HG02678 (cell line): ENCODE data around the gene NAT10.

Experiments
- ATAC-seq: cut with Tn5 transposase; IDR thresholded peaks from one replicate; pipeline ENCODE4 v1.9.1; 2021; ENCODE audit warnings: mild to moderate bottlenecking, moderate library complexity; ENCODE audit not compliant: unreplicated experiment

The NAT10 gene

DNA sequence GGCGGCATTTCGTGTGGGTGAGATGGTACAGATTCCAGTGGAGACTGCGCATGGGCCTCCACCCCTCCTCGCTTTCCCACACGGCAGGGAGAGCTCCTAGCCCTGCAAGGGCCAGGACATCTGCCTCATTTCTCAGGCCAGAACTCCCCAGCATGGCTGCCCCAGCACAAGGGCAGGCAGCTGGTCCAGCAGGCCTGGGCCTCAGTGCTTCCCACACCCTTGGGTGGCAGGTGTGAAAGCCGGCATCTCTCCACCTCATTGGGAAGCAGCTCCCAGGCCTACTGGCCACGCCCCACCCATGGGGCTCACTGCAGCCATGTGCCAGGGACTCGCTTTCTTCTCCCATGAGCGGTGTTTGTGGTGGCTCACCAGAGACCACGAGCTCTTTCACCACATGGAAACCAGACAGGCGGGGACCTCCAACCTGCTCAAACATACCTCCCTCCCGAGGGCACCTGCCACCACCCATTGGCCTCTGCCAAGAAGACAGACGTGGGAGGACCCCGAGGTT is 79.1 kb downstream of the NAT10 start:
- ATAC-seq = no peak

GRCh38 chr11:34185926-34186841 is 80.8 kb downstream of the NAT10 start:
- no peak for ATAC-seq

- ATAC-seq = no peak
Measured at GRCh38 chr11:34188181-34188580, 82.8 kb downstream of the NAT10 start.

GRCh38 chr11:34189191-34189590 is 83.8 kb downstream of the NAT10 start:
- no peak for ATAC-seq

GRCh38 chr11:34190192-34191139 is 85.0 kb downstream of the NAT10 start:
- ATAC-seq = no peak

GRCh38 chr11:34191578-34191977 is 86.1 kb downstream of the NAT10 start:
- ATAC-seq = no peak

DNA sequence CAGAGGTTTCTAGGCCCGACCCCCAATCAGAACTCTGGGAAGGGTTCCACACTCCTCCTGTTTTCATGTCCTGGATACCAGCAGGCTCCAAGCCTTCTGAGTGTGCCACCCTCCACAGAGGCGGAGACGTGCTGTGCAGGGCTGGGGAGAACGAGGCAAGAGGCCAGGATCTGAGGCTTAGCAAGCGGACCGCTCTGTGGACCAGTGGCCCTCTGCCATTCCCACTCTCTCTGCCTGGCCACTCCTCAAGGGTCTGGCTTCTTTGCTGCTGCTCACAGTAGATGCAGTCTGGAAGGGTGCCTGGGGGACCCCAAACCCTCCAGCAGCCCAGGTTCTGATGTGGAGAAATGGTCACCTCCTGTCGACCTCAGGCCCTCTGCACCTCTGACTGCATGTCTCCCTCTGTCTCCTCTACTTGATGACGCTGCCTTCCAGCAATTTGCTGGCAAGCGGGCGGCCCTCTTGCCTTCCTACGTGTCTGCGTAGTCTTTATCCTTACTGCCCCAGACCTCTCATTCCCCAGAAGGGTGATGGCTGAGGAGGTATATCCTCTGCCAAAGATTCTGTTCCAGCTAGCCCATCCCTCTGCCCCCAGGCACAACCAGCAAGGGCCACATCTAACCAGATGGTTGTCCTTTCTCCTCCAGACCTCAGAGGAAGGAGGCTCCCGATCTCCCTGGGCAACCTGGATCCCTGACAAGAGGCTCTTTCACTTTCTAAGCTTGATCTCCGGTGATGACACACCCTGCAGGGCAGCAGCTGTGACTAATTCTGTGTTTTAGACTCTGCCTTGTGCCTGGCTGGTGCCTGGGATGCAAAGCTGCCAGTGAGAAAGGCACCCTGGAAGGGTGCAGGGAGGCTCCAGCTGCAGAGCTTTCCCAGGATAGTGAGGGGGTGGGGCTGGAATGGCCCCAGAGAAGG is 87.3 kb downstream of the NAT10 start:
- ATAC-seq = no peak

DNA sequence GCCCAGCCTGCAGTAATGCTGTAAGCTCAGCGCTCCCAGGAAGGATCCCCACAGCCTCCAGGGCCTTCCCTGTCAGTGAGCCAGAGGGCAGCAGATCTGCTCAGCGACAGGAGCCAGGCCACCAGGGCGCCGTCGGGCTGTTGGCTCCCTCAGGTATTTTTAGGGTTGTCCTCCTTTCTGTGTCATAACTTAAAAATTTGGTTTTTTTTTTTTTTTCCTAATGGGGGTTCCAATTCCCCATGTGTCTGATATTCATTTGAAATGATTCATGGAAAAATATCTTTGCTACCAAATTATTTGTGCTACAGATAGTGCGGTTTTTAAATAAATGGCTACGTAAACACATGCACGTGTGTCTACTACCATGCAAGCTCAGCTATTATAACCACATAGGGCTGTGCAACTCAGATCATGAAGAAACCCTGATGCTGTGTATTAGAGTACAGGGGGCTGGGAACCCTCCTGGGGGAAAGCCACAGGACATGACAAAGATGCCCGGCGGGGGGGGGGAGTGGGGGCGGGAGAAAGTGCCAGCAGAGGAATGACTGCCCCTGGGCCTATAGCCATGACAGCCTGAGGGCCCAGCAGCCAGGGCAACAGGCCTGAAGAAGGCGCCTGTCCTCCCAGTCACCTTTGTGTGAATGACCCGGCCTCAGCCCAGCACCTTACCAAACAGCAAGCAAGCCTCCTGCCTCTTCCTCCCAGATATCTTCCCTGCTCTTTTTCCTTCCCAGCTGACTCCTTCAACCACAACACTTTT is 89.3 kb downstream of the NAT10 start:
- no peak for ATAC-seq
